Activated CD8-positive, alpha-beta memory T cell treated with anti-CD3 and anti-CD28 coated beads, Interleukin-2, amount 50 U/mL, for 1 hour (primary cell): ENCODE measurements around the gene DOCK3.
"Not testable (repeated sequence)": the region's sequence is repeated elsewhere in the genome, so short reads cannot be mapped to it uniquely, and the experiment has no call there.

Source experiments
- DNase-seq: peaks from one replicate; pipeline ENCODE4 v3.0.0-alpha.2; 2020; ENCODE audit errors: extremely low read depth

DOCK3 gene

DNA sequence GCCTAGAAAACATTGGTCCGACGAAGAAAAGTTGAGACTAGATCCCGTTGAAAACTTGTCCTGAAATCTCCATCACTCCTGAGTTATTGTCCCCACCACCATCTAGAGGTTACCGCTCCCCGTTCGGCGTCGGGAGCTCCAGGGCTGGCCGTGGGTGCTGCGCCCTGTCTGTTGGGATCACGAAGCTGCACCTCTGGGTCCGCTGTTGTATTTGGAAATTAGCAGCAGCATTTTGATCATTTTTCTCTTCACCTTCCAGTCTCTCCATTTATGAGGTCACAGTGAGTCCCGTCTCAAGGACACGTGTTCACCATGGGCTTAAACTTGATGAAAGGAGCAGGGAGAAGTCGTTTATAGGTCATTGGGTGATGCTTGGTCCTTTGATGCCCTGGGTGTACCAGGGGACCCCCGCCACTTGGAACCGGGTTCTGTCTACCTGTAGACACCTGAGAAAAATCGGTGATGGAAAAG, 710.9 kb downstream of the DOCK3 start:
- no peak for DNase-seq

- no peak for DNase-seq
Measured at GRCh38 chr3:51386159-51386851, 711.6 kb downstream of the DOCK3 start.

DNA sequence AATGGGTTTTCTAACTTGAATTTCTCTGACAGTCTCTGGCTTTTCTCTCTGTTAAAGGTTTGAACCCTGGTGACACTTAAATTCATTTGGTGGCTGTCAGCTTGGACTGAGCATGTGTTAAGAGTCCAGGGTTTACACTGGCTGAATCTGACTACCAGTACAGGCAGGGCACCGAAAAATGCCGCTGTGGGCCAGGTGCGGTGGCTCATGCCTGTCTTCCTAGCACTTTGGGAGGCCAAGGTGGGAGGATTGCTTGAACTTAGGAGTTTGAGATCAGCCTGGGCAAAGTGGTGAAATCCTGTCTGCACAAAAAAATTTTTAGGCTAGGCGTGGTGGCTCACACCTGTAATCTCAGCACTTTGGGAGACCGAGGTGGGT, 712.1 kb downstream of the DOCK3 start:
- no peak for DNase-seq

DNA sequence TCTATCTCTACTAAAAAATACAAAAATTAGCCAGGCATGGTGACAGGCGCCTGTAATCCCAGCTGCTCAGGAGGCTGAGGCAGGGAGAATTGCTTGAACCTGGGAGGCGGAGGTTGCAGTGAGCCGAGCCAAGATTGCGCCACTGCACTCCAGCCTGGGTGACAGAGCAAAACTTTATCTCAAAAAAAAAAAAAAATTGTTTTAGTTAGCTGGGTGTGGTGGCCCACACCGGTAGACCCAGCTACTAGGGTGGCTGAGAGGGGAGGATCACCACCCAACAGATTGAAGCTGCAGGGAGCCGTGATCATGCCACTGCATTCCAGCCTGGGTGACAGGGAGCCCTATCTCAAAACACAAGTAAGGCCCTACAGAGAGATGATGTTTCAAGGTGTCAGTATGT, 712.6 kb downstream of the DOCK3 start:
- not testable (repeated sequence) for DNase-seq

DNA sequence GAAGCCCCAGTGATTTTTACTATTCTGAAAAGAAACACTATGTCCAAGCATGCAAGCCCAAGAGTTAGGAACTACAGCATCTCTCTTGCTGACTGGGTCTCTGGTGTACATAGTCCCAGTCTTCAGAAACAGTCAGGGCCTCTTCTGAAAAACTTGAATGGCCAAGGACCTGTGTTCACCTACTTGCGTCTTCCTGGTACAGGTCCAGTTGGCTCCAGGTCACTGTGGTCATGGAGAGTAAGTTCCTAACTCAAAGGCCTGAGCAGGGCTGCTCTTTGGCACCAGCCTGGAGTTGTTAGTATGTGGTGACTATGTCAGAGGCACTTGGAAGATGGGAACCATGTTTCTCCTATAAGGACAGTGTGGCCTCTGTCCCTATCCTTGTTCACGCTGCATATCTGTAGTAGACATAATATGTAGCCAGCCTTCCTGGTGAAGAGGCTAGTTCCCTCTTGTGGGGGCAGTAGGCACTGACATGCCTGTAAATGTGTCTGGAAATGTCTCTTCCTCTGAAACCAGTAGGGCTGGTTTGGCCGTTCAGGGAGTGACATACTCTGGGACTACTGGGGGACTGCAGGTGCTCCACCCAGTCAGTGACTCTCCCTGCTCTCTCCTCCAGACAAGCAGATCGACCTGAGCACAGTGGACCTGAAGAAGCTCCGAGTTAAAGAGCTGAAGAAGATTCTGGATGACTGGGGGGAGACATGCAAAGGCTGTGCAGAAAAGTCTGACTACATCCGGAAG, 713.7 kb downstream of the DOCK3 start:
- no peak for DNase-seq

DNA sequence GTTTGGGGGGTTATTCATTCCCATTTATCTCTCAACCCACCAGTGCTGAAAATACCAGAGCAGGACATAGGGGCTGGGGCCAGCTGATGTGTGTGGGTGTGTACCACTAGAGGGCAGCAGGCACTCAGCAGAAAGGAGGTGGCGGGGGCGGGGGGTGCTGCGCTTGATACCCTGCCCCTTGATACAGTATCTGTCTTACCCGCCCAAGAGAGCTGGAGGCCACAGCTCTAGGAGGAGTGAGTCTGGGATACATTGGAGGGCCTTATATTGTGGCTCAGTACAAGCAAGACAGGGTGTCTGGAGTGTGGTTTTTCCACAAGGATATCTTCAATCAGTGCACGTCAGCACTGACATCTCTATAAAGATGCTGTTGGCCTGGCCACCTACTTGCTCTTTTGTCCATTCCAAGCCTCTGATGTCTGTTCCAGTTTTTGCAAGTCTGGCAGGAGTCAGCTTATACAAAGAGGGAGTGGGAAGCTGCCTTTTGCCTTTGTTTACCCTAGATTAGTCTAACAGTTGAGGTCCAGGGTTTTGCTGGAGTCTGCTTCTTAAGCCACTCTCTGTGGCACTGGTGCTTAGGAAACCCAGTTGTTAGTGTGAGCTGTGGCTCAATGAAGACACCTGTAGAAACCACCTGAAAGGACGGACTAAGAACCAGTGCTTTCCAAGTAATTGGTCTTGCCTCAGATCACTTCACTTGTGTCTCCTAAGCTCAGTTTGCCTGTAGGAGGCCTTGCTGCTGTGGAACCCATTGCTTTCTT, 714.9 kb downstream of the DOCK3 start:
- DNase-seq, result no peak

- no peak for DNase-seq
Measured at GRCh38 chr3:51390246-51391074, 715.7 kb downstream of the DOCK3 start.

GRCh38 chr3:51391075-51391565, 716.4 kb downstream of the DOCK3 start, which contains the start of gene RBM15B:
Gene RBM15B (plus strand): TSS chr3:51391285. CDS start chr3:51391400, 115 bp downstream.
- DNase-seq, result peak; percentile 92

DNA sequence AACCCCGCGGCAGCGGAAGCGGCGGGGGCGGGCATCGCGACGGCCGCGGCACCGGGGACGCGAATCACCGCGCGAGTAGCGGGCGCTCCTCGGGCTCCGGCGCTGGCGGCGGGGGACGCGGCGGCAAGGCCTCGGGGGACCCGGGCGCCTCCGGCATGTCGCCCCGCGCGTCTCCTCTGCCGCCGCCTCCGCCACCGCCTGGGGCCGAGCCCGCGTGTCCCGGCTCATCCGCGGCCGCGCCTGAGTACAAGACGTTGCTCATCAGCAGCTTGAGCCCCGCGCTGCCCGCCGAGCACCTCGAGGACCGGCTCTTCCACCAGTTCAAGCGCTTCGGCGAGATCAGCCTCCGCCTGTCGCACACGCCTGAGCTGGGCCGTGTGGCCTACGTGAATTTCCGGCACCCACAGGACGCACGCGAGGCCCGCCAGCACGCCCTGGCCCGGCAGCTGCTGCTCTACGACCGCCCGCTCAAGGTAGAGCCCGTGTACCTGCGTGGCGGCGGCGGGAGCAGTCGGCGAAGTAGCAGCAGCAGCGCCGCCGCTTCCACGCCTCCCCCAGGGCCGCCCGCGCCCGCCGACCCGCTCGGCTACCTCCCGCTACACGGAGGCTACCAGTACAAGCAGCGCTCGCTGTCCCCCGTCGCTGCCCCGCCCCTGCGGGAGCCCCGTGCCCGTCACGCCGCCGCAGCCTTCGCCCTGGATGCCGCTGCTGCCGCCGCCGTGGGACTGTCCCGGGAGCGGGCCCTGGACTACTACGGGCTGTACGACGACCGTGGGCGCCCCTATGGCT, 717.0 kb downstream of the DOCK3 start:
- DNase-seq, result no peak

DNA sequence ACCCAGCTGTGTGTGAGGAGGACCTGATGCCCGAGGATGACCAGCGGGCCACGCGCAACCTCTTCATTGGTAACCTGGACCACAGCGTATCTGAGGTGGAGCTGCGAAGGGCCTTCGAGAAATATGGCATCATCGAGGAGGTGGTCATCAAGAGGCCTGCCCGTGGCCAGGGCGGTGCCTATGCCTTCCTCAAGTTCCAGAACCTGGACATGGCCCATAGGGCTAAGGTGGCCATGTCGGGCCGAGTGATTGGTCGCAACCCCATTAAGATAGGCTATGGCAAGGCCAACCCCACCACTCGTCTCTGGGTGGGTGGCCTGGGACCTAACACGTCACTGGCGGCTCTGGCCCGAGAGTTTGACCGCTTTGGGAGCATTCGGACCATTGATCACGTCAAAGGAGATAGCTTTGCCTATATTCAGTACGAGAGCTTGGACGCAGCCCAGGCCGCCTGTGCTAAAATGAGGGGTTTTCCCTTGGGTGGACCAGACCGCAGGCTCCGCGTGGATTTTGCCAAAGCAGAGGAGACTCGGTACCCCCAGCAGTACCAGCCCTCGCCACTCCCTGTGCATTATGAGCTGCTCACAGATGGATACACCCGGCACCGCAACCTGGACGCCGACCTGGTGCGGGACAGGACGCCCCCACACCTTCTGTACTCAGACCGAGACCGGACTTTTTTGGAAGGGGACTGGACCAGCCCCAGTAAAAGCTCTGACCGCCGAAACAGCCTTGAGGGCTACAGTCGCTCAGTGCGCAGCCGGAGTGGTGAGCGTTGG, 717.8 kb downstream of the DOCK3 start:
- DNase-seq, result no peak

GRCh38 chr3:51393134-51393495, 718.4 kb downstream of the DOCK3 start:
- DNase-seq, result no peak

- no peak for DNase-seq
Measured at GRCh38 chr3:51393564-51393963, 718.8 kb downstream of the DOCK3 start.

GRCh38 chr3:51394541-51394940, 719.8 kb downstream of the DOCK3 start:
- DNase-seq, result no peak

DNA sequence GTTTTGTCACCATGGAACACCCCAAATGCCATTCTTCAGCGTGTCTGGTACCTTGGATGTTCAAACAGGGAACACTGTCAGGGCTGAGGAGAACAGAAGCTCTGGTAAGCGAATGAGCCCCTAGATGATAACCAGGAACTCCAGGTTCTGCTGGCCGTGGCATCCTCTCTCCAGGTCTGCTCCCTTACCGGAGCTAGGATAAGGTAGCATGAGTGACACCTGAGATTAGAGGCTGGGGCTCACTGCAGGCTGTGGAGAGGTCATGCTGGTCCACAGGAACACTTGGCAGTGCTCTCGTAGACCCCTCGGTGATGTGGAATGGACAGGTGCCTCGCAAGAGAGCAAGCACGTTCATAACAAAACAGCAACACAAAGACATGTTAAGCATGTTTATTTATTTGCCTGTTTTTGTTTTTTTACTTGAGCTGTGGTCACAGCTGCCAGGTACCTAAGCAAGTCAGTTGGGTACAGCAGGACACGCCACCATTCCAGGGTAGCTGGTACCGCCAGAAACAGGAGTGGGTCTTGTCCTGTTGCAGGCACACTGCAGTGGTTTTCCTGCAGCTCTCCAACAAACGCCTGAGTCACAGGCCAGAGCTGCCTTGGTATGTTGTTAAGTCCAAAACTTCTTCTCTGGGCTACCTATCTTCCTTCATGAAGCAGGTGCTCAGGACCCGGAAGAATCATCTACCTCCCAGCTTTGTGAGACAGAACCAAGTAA, 720.9 kb downstream of the DOCK3 start:
- no peak for DNase-seq

DNA sequence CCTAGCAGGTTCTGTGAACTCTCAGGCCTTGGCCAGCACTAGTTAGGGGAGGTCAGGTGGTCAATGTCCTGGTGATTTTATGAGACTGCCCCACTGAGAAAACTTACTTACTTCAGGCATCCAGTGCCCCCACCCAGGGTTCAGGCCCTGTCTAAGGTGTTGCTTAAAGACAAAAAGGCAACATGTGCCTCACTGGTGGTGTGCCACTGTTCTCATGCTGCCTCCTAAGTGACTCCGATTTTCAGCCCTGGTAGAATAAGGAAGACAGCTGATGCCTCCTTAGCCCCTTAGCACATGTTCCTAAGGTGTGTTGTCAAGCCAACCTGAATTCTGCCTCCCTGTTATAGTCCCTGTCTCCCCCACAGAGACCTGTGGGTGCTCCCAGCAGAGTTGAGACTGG, 721.7 kb downstream of the DOCK3 start:
- DNase-seq, result no peak

GRCh38 chr3:51397392-51397791, 722.7 kb downstream of the DOCK3 start:
- no peak for DNase-seq

DNA sequence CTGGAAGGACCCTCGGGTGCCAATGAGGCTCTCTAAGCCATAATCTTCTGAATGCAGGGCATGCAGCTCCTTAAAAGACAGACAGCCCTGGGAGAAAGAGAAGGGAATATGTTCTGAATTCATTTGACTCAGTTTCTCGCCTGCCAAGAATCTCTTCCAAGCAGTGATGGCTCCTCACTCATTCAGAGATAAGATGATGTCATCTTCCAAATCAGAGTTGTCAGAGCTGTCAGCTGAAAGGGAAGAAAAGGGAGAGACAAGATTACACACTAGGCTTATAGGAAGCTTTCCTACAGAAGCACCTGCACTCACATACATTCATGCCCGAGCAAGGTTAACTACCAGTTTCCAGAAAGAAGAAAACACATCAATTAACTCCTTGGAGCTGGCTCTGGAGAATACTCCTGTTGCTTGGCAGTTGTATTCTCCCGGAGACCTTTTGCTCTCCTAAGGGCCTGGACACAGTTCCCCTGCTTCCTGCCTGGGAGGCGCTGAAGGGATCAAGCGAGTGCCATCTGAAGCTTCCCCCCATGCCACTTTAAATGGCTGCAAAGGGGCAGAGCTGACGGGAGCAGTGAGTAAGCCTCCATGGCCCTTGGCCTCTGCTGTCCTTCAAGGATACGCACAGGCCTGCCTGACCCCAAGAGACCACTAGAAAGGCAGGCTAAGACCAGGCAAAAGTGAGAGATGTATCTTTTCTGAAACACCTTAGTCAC, 724.0 kb downstream of the DOCK3 start:
- no peak for DNase-seq

- DNase-seq, result no peak
Measured at GRCh38 chr3:51400166-51400565, 725.4 kb downstream of the DOCK3 start.

- DNase-seq, result no peak
Measured at GRCh38 chr3:51401735-51402134, 727.0 kb downstream of the DOCK3 start.
